Skin of body (tissue), 2 donors: ENCODE measurements around the gene SLC38A8. TPM values are rescaled to one million over a fixed set of nuclear protein-coding genes. Genes with fewer than 3 reads are reported as not detected.

ENCODE experiments used
- DNase-seq: peaks from one replicate; lab custom pipeline; 2025; lab: John Stamatoyannopoulos, UW
- total RNA-seq: library from RNA; depleted of rRNA; stranded (reverse); fragments of >200 nt; gene quantifications from one replicate; pipeline ENCODE4 v1.2.3, GENCODE V29; 2014

The SLC38A8 gene
- total RNA-seq, 1 donor from 2014 or later: not detected

- no peak for DNase-seq
These were observed 6.9 kb upstream of the SLC38A8 start for GRCh38 chr16:84049403-84050060.

- DNase-seq: no peak
These were observed 6.3 kb upstream of the SLC38A8 start for GRCh38 chr16:84048871-84049270.

GRCh38 chr16:84048270-84048669, 5.7 kb upstream of the SLC38A8 start:
- no peak for DNase-seq

GRCh38 chr16:84047626-84048025, 5.0 kb upstream of the SLC38A8 start:
- DNase-seq: no peak

GRCh38 chr16:84047206-84047605, 4.6 kb upstream of the SLC38A8 start:
- no peak for DNase-seq

- DNase-seq: no peak
These were observed 3.3 kb upstream of the SLC38A8 start for GRCh38 chr16:84045818-84046470.

- no peak for DNase-seq
These were observed 2.6 kb upstream of the SLC38A8 start for GRCh38 chr16:84045001-84045817.

GRCh38 chr16:84044118-84044488, 1.5 kb upstream of the SLC38A8 start:
- DNase-seq: no peak

- DNase-seq: no peak
These were observed 1.0 kb upstream of the SLC38A8 start for GRCh38 chr16:84043486-84044117.

- DNase-seq: no peak
These were observed 387 bp upstream of the SLC38A8 start for GRCh38 chr16:84042879-84043485.

GRCh38 chr16:84041881-84042280, 714 bp downstream of the SLC38A8 start:
- no peak for DNase-seq

- peak; percentile 32 for DNase-seq
These were observed 1.5 kb downstream of the SLC38A8 start for GRCh38 chr16:84040823-84041820.

GRCh38 chr16:84040226-84040822, 2.3 kb downstream of the SLC38A8 start:
- DNase-seq: no peak

GRCh38 chr16:84039696-84040095, 2.9 kb downstream of the SLC38A8 start:
- DNase-seq: no peak

- no peak for DNase-seq
These were observed 4.1 kb downstream of the SLC38A8 start for GRCh38 chr16:84038469-84038868.

- no peak for DNase-seq
These were observed 5.6 kb downstream of the SLC38A8 start for GRCh38 chr16:84036982-84037425.

GRCh38 chr16:84036131-84036530, 6.5 kb downstream of the SLC38A8 start:
- no peak for DNase-seq

- no peak for DNase-seq
These were observed 8.1 kb downstream of the SLC38A8 start for GRCh38 chr16:84034516-84034915.

GRCh38 chr16:84033251-84034195, 9.1 kb downstream of the SLC38A8 start:
- no peak for DNase-seq
